ENCODE results near the gene IRAK2. TPM values are rescaled to one million over a fixed set of nuclear protein-coding genes. Genes with fewer than 3 reads are reported as not detected.

The IRAK2 gene
- total RNA-seq, 4 donors from 2014 or later: 0.20 to 4.9 (median 3.4) TPM

DNA sequence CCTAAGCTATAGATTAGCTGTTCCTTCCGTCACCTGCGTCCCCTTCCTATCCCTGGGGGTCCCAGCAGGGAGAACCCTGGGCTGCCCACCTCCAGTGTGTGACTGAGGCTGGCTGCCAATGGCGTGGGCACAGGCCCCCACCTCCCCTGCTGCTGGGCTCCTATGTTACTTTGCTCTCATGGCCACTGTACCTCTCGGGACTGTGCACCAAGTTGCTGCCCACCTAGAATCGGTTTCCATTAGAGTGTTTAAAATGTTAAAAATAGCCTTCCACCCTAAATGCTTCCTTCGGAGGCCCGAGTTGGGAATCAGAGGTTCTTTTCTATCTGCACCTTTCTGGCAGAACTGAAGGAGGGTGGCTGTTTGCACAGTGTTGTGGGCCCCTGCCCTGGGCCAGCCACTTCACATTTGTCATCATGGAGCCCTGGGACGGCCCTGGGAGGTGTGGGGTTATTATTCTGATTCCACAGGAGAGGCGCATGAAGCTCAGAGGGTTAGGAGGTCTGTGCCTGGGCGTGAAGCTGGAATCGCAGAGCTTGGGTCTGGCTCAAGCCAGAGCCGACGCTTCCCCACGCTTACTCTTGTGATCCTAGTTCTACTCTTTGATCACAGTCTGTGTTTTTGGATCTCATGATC is 29.1 kb downstream of the IRAK2 start:
- no peak for TF ChIP-seq POLR2A (IDR thresholded peaks at IDR 0.05)
- no peak for TF ChIP-seq POLR2AphosphoS5 (IDR thresholded peaks at IDR 0.05)
- TF ChIP-seq EP300 (IDR thresholded peaks at IDR 0.05; ENCODE audit: low read depth): no peak
- TF ChIP-seq, protein P1, sequence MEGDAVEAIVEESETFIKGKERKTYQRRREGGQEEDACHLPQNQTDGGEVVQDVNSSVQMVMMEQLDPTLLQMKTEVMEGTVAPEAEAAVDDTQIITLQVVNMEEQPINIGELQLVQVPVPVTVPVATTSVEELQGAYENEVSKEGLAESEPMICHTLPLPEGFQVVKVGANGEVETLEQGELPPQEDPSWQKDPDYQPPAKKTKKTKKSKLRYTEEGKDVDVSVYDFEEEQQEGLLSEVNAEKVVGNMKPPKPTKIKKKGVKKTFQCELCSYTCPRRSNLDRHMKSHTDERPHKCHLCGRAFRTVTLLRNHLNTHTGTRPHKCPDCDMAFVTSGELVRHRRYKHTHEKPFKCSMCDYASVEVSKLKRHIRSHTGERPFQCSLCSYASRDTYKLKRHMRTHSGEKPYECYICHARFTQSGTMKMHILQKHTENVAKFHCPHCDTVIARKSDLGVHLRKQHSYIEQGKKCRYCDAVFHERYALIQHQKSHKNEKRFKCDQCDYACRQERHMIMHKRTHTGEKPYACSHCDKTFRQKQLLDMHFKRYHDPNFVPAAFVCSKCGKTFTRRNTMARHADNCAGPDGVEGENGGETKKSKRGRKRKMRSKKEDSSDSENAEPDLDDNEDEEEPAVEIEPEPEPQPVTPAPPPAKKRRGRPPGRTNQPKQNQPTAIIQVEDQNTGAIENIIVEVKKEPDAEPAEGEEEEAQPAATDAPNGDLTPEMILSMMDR (IDR thresholded peaks at IDR 0.05): no peak
- DNase-seq: no peak
- 79 to 80% methylated on average over 1 to 14 of the region's 14 CpGs for WGBS, 2 donors (ENCODE audit: low coverage in 1 of 2)
- no peaks in the 10 kb centered on the region for H3K36me3 ChIP-seq
- H3K4me3 ChIP-seq: no peak overlapping the region
- H3K4me1 ChIP-seq: peaks cover 60 to 77% (median 60%) of the 10 kb centered on the region in 4 donors
- intact Hi-C loops (cut with DNase I; ENCODE audit: low total_unique reads) (no loop called here), in situ Hi-C loops (cut with MboI; ENCODE audit: low pct_ligation_motif_present in 1 of 4, low pct_unique_long_range_greater_than_20kb in 1 of 4, low sequenced_read_pairs in 3 of 4) (no loop called here)
- H3K9me3 ChIP-seq: no peaks in the 10 kb centered on the region
- no peaks in the 10 kb centered on the region for H3K27me3 ChIP-seq
- peak overlapping the region; percentile 80 to 89 (median 85) for H3K27ac ChIP-seq

DNA sequence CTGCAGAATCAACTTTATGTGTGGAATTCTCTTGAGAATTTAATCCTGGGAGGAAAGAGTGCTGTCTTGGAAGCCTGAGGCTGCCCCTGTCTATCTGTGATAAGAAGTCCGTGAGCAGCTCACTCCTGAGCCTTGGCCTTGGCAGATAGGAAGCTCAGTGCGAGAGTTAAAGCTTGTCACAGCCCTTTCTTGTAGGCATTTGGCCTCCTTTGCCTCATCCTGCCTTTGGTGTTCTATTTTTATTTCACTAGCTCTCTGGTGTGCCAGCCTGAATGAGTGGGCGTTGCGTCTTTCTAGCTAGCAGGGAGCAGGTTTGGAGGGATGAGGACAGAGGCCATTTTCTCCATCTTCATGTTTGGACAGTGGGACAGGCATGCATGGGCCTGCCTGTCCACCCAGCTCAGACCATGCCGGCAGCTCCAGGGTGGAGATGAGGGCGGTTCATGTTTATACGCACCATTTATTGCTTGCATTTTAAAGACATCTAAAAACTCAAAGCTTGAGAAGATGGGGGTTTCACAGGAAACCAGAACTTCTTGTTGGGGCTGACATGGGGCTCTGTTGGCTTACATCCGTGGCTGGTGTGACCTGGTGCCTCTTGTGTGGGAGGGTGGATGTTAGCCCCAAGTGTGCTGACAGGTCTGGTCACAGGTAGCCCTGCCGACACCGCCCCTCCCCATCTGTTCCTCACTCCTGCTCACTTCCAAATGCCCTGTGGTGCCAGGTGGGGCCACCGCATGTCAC is 29.8 kb downstream of the IRAK2 start:
- no peak for TF ChIP-seq POLR2A (IDR thresholded peaks at IDR 0.05)
- no peak for TF ChIP-seq EP300 (IDR thresholded peaks at IDR 0.05; ENCODE audit: low read depth)
- TF ChIP-seq, protein P1 (IDR thresholded peaks at IDR 0.05): no peak
- no peak for TF ChIP-seq POLR2AphosphoS5 (IDR thresholded peaks at IDR 0.05)
- H3K4me1 ChIP-seq: peaks cover 55 to 77% (median 62%) of the 10 kb centered on the region in 4 donors
- intact Hi-C loops (cut with DNase I; ENCODE audit: low total_unique reads): no loop called here
- H3K4me3 ChIP-seq: no peak overlapping the region
- H3K27ac ChIP-seq: peak overlapping the region; percentile 80 to 89 (median 85)
- no peaks in the 10 kb centered on the region for H3K36me3 ChIP-seq
- no peaks in the 10 kb centered on the region for H3K27me3 ChIP-seq
- H3K9me3 ChIP-seq: no peaks in the 10 kb centered on the region
- in situ Hi-C loops (cut with MboI; ENCODE audit: low pct_ligation_motif_present in 1 of 4, low pct_unique_long_range_greater_than_20kb in 1 of 4, low sequenced_read_pairs in 3 of 4): no loop called here
- 28 to 45% methylated on average over 5 to 11 of the region's 11 CpGs for WGBS, 2 donors (ENCODE audit: low coverage in 1 of 2)
- DNase-seq: peak; percentile 40

DNA sequence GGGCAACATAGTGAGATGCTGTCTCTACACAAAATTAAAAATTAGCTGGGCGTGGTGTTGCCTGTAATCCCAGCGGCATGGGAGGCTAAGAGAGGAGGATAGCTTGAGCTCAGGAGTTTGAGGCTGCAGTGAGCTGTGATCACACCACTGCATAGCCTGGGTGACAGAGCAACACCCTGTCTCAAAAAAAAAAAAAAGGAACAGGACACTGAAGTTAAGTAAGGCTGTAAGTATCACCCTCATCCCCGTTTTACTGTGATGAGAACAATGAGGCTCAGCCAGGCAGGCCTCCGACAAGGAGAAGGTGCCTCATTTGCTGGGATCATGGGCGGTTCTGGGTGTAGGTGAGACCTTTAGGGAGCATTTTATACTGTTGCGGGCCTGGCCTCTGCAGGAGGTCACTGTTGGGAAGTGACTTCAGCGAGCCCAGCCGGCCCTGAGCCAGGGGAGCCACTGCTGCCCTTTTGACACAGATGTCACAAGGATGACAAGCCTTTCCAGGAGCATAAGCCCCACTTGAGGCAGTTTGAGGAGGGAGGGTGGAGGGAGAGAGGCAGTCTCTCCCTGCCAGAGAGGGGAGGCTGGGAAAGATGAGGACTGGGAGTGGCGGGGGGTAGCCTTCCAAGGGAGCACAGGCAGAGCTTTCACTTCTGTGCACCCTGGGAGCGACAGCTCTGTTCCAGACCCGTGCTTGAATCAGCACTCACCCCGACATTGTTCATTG is 30.8 kb downstream of the IRAK2 start:
- WGBS, 2 donors (ENCODE audit: low coverage in 1 of 2): 70% methylated on average over 12 of the region's 12 CpGs; no CpG with 5 or more reads in 1 of the 2 donors
- in situ Hi-C loops (cut with MboI; ENCODE audit: low pct_ligation_motif_present in 1 of 4, low pct_unique_long_range_greater_than_20kb in 1 of 4, low sequenced_read_pairs in 3 of 4): no loop called here
- H3K4me3 ChIP-seq: no peak overlapping the region
- no peaks in the 10 kb centered on the region for H3K36me3 ChIP-seq
- intact Hi-C loops (cut with DNase I; ENCODE audit: low total_unique reads): no loop called here
- H3K9me3 ChIP-seq: no peaks in the 10 kb centered on the region
- H3K27me3 ChIP-seq: no peaks in the 10 kb centered on the region
- no peak for DNase-seq
- H3K4me1 ChIP-seq: peaks cover 45 to 68% (median 55%) of the 10 kb centered on the region in 4 donors
- TF ChIP-seq, protein P1 (IDR thresholded peaks at IDR 0.05): no peak
- no peak for TF ChIP-seq POLR2AphosphoS5 (IDR thresholded peaks at IDR 0.05)
- no peak for TF ChIP-seq POLR2A (IDR thresholded peaks at IDR 0.05)
- TF ChIP-seq EP300 (IDR thresholded peaks at IDR 0.05; ENCODE audit: low read depth): no peak
- H3K27ac ChIP-seq: peak overlapping the region; percentile 80 to 89 (median 85)
